HG03108 (cell line): ENCODE results near the gene CGNL1.

ENCODE experiments used
- ATAC-seq: cut with Tn5 transposase; IDR thresholded peaks from one replicate; pipeline ENCODE4 v1.9.1; 2021; ENCODE audit warnings: moderate library complexity; ENCODE audit not compliant: unreplicated experiment

CGNL1 gene

DNA sequence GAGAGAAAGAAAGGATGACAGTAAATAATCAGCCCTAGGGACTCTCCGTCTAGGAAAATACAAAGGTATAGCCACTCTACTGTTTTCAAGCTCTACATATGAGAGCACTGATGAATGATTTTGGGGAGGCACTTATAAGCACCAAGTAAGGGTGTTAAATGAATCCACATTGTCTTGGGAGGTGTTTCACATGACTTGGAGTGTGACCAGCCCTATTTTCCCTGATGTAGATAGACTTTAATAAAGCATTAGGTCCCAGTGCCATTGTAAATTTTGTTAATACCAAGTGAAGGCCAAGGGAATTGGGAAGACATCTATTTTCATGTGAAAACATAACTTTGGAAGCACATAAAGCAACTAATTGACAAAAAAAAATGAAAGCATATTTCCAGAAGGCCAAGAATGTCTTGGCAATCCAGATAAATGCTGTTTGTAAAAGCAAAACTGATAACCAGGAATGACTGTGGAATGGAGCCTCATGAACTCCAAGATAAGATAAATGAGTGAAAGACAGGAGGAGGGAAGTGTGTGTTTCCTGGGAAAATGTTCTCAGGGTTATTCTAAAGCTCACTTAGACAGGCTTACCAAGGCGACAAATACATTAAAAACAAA, 119.4 kb downstream of the CGNL1 start:
- no peak for ATAC-seq

GRCh38 chr15:57496594-57496945, 120.3 kb downstream of the CGNL1 start:
- no peak for ATAC-seq

DNA sequence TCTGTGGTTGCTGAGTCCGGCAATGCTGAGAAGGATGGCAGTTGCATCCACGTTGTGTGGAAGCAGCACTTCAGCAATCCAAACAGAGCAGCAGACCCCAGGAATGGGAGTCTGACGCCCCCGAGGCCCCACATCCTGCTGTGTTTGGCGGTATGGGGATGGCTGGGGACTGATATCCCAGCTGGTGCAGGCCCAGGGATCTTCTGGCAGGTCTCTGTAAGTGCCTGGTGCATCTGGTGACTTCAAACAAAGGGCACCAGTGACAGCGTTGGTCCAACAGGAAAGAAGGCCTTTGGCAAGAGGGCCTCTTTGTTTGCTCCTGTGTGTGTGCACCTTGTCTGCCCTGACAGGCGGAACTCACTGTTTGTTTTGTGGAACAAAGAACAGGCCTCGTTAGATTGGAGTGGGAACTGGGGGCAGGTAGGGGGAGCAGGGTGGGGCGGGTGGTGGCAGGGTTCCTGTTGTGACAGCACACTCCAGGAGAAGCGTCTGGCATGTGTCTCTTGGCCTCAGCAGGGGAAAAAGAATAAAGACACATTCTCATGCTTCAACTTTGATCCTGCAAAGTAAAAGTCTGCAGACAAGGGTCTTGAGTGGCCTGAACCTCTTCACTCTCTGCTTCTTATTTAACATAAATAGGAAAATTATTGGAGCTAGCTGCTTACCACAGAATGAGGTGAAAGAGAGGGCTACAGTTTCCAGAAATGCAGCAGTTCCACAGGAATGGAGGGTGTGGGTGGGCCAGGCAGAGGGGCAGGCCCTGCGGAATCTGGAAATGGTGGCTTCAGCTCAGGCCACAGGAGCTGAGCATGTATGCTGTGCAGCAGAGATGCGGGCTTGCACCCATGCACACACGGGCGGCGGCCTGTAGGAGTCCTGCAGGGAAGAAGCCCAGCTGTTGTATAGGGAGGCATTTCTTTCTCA, 120.9 kb downstream of the CGNL1 start:
- ATAC-seq, result no peak

DNA sequence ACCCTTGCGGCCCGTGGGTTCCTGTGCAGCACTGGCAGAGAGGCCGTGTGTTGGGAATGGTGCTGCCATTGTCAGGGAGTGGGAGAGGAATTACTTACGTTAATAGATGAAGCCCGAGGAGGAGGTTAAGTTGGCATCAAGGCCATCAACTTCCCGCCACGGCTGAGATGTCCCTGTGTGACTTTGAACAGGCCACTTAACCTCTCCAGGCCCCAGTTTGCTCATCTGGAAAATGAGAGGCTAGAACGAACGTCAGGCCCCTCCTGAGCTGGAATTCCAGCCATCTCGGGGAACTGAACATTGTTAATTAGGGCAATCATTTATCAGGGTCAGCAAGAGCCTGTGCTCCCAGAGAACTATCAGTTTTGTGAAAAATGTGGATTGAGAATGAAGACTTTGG, 124.0 kb downstream of the CGNL1 start:
- no peak for ATAC-seq

DNA sequence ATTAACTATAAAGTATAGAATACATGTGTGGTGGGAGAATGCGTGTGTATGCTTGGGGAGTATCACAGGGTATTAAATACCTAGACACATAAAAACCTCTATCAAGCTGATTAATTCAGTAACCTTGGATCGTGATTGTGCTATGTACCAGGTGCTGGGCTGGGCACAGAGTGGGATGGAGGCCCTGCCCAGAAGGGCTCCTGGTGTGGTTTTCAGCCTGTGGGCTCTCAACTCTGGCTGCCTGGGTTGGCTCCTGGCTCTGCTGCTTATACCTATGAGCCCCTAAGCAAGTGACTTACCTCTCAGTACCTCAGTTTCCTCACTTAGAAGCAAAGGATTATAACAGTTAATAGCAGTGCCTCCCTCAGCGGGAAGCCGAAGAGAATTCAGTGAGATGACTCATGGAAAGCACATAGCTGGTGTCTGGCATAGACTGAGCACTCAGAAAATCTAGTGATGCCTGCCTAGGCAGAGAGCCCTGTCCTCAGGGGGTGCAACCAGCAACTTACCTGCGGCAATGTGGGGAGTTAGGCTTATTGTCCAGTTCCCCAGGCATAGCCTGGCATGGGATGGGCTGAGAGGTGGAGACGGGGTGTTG, 124.8 kb downstream of the CGNL1 start:
- no peak for ATAC-seq

GRCh38 chr15:57502116-57502515, 125.8 kb downstream of the CGNL1 start:
- no peak for ATAC-seq

DNA sequence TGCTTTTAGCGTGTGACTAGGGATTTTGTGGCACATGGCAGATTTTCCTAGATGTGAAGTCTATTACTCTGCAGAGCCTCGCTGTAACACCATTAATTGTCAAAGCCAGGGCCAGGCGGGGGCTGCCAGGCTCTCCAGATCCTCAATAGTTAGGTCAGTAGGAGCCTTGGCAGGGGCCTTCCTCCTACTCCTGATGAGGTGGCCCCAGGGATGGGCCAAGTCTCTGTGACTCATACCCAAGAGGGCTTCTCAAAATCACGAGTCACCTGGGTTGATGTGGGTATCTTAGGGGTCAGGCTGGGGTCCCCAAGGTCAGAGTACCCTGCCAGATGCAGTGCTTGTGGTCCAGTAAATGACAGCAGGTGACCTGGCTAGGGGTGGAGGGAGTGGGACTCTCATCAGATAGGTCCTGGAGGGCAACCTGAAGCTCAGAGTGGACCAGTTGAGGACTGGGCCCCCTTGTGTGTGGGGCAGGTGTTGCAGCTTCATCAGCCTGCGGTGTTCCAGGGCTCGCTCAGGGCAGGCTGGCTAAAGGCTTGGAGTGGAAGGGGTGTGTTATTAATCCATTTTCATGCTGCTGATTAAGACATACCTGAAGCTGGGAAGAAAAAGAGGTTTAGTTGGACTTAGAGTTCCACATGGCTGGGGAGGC, 126.9 kb downstream of the CGNL1 start:
- ATAC-seq, result no peak

GRCh38 chr15:57503911-57504598, 127.8 kb downstream of the CGNL1 start:
- no peak for ATAC-seq

- no peak for ATAC-seq
These were observed 128.3 kb downstream of the CGNL1 start for GRCh38 chr15:57504599-57504940.

GRCh38 chr15:57505056-57505715, 128.9 kb downstream of the CGNL1 start:
- ATAC-seq, result no peak

DNA sequence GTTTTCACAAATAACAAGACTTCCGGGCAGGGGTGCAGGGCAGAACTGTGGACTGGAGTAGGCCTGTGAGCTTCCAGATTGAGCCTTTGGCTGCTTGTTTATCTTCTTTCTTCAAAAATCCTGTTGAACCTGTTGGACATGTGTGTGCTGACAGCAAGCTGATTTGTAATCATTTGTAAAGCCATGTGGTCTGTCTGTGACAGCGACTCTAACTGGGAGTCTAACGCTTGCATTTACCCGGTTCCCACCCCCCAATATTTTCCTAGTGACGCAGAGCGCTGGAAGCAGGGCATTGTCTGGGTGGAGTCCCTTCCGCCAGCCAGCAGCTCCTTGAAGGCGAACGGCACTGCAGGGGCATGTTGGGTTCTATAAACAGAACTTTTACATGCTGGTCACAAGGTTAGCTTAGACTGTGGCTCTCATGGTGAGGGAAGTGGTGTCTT, 129.7 kb downstream of the CGNL1 start:
- no peak for ATAC-seq

- ATAC-seq, result no peak
These were observed 130.1 kb downstream of the CGNL1 start for GRCh38 chr15:57506422-57506821.

GRCh38 chr15:57507111-57507510, 130.8 kb downstream of the CGNL1 start:
- ATAC-seq, result no peak

DNA sequence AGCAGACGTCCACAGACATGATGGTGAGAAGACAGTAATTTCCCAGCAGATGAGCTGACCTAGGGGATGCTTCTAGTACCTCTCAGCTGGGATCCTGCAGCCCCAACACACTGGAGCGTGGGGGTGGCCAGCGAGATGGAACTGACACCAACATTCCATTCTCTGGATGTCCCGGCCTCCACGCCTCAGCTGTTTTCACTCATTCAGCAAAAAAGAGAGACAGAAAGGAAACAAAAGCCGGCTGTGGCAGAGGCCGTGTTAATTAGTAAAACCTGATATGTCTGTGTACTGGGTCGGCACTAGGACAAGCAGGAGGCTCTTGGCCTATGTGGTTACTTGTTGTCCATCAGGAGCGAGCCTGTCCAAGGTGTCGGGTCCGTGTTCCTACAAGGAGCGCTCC, 132.8 kb downstream of the CGNL1 start:
- ATAC-seq, result no peak

DNA sequence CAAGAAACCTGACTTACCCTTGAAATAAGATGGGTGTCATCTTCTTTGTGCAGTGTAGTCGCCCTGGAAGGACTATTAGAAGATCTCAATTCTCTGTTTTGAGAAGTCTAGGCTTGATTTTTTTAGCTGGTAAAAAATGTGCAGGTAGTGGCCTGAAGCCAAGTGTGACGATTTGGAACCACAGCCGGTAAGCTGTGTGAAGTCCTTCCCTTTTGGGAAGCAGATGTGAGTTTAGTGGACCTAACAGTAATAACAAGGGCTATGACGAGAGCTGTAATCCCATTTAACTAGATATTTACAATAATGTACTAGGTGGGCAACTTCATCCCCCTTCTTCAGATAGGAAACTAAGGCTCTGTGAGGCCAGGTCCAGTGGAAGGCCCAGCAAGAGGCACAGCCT, 133.7 kb downstream of the CGNL1 start:
- no peak for ATAC-seq

GRCh38 chr15:57510647-57511046, 134.3 kb downstream of the CGNL1 start:
- no peak for ATAC-seq

DNA sequence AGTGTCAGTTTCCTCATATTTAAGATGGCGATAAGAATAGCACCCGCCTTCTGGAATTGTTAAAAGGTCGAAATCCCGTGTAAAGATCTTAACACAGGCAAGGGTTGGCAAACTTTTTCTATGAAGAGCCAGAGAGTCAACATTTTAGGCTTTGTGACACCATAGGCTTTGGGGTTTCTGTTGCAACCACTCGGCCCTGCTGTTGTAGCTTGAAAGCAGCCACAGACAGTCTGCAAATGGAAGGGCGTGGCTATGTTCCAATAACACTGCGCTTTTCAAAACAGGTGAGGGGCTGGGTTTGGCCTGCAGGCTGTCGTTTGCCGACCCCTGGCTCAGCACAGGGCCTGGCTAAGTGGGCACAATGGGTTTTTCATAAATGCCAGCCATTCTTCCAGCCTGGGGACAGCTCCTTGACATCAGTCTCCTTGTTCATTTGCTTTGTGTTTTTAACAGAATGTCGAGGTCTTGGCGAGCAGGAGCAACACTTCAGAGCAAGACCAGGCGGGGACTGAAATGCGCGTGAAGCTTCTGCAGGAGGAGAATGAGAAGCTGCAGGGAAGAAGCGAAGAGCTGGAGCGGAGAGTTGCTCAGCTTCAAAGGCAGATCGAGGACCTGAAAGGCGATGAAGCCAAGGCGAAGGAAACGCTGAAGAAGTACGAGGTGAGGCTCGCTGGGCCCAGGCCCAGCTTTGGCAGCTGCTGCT, 140.2 kb downstream of the CGNL1 start:
- no peak for ATAC-seq

DNA sequence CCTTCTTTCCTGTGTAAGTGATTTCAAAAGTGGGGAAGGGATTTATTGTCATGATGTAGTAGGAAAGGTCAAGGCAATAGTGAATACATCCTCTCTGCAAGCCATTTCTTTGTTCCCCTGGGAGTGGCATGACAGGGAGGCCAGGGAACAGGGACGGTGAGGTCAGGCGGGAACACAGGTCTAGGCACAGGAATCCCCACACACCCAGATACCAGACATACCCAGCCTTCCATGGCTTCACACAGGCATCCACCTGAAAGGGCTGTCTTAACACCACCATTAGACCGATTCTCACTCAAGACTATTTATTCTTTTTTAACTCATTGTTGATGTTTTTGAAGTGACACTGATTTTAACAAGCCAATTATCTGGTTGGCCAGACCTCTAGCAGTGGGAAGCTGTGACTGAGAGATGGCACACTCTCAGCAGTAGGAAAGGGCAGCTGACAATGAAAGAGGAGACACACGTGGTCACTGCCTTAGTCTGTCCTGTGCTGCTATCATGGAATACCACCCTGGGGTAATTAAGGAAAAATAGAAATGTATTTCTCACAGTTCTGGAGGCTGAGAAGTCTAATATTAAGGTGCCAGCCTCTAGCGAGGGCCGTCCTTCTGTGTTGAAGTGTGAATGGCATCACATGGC, 140.8 kb downstream of the CGNL1 start:
- ATAC-seq, result no peak

- ATAC-seq, result no peak
These were observed 142.6 kb downstream of the CGNL1 start for GRCh38 chr15:57518779-57519405.
